GM19023 (cell line): ENCODE data around the gene TBC1D9B.
A peak's percentile ranks its signal among the peaks of the same experiment; 100 is the strongest.

Experiments used
- ATAC-seq: cut with Tn5 transposase; IDR thresholded peaks from one replicate; pipeline ENCODE4 v1.9.1; 2021; ENCODE audit warnings: mild to moderate bottlenecking, moderate library complexity; ENCODE audit not compliant: unreplicated experiment

The TBC1D9B gene

DNA sequence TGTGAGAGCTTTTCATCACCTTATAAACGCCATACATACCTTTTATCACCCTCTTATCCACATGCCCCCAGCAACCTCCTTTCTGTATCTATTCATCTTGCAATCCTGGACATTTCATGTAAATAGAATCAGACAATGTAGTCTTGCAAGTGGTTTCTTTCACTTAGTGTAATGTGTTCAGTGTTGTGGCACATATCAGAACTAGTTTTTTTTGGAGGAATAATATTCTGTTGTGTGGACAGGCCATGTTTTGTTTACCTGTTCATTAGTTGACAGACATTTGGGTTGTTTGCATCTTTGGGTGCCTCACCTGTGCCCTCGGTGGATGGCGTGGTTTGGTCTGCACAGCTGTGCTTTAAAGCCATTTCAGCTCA lies 85.7 kb downstream of the TBC1D9B start:
- ATAC-seq, result no peak

DNA sequence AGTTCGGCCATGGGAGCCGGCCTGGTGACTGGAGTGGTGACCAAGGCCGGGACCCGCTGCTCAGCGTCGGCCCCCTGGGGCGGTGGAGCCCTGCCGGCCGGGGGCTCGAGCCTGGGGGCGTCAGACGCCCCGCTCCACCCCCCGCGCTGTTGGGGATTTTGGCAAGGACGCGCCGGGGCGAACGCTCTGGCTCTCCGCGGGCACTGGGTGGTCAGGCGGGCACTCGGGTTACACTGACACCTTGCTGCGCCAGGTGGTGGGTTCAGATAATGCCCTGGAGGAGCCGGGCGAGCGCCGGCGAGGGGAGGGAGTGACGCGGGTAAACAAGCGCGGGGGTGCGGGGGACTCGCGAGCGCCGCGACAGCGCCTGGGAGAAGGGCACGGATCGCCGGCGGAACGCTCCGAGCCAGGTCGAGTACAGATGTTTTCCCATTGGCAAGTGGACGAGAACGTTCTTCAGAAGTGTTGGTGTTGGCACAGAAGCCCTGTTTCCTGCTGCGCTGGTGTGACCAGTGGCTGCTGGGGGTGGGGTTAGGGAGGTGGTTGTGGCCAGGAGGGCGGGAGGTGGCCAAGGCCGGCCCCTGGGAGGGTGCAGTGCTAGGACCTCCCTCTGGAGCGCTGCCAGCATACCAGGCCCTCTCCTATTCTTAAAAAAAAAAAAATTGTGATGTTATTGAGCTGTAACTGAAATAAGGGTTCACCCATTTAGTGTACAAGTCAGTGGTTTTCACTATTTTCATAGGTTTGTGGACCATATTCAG lies 86.2 kb downstream of the TBC1D9B start:
- ATAC-seq, result peak; percentile 42

DNA sequence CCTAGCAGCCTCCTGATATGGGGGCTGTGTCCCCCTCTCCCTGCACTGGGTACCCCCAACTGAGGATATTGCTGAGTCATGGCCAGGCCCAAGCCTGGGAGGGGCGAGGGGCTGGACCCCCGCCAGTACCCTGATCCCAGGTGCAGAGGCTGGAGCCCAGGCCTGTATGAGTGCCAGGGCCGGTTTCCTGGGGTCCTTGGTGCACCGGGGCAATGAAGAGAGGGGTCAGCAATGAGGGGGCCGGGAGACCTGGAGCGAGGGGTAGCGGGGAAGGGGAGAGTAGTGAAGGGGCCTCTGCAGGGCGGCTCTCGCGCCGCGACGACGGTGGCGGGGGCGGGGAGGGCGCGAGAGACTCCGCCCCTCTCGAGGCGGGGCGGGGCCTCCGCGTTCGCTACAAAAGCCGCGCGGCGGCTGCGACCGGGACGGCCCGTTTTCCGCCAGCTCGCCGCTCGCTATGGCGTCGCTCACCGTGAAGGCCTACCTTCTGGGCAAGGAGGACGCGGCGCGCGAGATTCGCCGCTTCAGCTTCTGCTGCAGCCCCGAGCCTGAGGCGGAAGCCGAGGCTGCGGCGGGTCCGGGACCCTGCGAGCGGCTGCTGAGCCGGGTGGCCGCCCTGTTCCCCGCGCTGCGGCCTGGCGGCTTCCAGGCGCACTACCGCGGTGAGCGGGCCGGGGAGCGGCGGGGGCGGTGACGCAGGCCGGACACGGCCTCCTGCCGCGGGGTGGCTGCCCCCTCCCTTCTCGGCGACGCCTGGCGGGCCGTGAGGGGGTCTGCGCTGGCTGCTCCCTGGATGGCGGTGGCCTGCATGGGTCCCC lies 87.0 kb downstream of the TBC1D9B start, which contains the start of gene SQSTM1:
Gene SQSTM1, plus strand, starts transcription at position 423 of the 815 bp plus-strand sequence. Its CDS starts 32 bp downstream, at position 455.
- peak; percentile 41 for ATAC-seq

DNA sequence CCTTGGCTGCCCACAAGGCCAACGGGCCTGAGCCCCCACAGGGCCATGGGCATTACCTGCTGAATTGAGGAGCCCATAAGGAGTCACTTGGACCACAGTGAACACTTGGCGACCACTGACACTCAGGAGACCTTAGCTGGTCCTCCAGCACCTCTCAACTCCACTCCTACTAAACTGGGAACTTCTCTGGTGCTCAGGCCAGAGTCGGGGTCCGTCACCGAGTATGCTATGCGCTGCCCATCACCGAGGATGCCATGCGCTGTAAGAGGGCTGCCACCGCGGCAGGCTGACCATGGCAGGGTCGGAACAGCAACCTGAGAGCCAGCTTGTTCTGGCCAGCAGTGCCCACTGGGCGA lies 87.6 kb downstream of the TBC1D9B start:
- no peak for ATAC-seq

DNA sequence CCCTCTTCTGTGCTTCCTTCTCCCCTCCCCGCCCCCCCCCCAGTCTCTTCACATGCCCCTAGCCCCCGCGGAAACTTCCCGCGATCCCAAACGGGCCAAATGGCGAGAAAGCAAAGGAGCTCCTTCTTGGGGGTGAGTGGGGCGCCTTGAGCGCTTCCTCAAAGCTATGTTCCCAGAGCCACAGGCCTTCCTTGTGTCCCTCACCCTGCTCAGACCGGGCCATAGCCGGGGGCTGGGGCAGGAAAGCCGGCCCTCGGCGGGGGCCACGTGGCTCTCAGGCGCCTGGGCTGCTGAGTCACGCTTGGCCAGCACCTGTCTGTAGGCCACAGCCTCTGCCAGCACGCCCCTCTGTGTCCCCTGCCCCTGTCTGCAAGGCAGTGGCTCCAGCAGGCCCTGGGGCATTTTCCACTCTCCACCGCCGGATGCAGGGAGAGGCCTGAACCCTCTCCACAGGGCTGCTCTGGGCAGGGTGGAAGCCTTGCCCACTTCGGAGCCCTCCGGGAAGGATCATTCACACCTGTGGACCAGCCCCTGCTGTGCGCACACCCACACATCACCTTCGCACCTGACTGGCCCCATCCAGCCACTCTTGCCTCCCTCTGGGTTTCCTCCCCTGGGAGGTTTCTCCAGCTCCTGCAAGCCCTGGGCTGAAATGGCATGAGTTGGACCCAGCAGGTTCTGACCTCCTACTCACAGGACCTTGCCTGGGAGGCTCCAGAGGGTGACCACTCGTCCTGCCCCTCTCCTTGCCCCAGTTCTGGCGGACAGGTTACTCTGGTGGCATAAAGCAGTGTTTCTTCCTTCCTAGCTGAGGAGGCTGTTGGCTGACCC lies 88.2 kb downstream of the TBC1D9B start:
- ATAC-seq, result no peak

DNA sequence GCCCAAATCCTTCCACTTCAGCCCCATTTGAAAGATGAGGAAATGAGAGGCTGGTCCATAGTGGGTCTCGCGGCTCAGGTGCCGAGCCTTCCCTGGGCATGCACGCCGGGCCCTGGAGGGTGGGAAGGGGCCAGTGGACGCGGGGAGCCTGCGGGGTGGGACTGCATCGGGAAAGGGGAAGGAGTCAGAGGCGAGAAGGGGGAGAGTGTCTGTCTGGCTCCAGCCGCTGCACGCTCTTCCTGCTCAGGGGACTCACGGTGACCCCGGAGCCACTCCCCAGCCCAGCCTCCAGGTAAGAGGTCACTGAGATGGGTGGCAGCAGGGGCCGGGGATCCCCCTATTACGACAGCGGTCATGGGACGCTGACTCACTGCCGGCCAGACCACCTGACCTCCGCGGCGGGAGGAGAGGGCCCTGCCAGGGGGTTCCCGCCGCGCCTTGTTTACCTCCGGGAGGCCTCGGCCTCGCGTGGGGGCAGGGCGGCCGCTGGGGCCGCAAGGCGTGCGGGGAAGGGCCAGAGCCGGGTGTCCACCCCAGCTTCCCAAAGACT lies 88.9 kb downstream of the TBC1D9B start:
- ATAC-seq, result peak; percentile 60

DNA sequence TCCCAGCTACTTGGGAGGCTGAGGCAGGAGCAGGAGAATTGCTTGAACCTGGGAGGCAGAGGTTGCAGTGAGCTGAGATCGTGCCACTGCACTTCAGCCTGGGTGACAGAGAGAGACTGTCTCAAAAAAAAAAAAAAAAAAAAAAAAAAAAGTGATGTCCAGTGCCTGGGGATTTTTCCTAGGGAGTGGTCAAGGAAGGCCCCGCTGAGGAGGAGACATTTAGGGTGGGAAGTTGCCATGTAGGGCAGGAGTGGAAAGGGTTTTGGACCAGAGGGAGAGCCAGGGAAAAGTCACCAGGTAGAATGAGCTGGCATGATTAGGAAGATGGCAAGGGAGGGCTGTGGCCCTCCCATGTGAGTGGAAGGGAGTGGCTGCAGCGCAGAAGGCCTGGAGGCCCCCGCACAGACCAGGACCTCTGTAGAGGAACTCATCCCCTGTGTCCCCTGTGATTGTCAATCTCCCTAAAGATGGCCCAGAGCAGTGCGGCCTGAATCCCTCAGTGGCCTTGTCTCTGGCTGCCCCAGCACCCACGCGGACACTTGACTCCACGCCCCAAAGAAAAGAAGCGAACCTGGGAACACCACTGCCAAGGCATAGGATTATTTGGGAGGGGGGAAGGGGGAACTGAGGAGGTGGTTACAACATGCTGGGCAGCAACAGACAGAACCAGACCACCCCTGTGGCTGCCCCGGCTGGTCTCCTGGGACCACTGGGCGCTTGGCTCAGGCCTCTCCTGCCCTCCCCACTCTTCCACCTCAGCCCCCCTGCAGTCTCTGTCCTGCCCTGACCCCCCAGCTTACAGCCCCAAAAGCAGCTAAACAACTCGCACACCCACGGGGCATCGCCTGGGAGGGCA lies 89.6 kb downstream of the TBC1D9B start:
- ATAC-seq, result no peak

DNA sequence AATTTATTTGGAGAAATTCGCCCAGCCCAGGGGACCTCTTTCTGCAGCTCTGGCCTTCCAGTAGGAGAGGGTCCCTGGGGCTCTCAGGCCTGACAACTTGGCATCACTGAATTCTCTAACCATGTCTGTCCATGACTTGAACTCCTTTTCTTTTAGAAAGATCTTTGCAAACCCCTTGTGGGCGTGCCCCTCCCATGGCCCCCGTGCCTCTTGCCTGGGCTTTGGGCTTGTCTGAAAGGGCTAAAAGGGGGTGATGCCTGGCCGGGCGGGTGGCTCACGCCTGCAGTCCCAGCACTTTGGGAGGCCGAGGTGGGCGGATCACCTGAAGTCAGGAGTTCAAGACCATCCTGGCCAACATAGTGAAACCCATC lies 90.2 kb downstream of the TBC1D9B start:
- no peak for ATAC-seq

DNA sequence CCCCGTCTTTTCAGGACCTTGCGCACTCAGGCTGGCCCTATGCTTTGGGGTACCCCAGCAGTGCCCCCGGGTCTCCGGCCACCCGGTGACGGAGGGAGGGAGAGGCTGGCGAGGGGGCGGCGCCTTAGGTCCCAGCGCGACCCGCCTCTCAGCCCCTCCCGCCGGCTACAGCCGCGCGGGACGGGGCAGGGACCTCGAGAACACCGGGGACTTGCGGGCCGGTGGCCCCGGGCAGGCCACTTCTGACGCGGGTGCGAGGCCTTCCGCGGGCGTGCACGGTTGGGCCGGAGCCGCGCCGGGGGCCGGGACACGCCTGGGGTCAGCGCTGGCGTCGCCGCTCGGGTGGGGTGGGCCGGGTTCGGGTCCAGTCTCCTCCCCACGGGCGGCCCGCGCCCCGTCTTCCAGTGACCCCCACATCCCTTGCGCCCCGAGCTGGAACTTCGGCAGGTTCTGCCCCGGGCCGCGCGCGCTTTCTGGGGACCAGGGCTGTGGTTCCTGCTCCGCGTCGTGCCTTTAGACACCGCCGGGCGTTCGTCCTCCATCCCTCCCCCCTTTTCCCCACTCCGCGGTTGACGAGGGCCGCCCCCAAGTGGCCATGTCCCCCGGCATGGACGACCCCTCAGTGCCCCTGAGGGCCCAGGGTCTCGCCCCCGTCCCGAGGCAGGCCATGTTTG lies 90.8 kb downstream of the TBC1D9B start:
- no peak for ATAC-seq

DNA sequence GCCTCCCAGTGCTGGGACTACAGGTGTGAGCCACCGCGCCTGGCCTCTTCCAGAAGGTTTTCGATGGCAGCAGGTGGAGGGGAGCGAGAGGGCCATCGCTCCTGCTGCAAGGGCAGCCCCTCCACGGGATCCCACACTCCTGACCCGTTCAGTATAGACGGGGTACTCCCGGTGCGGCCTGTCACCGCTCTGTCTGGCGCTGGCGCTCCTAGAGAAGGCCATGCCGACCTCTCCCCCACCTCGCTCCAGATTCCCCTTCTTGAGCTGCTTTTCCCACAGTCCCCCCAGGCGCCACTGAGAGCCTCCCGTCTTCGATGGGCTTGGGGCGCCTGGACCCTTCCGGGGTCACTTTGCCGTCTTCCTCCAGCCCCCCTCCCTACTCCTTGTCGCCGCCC lies 91.3 kb downstream of the TBC1D9B start:
- ATAC-seq, result no peak

DNA sequence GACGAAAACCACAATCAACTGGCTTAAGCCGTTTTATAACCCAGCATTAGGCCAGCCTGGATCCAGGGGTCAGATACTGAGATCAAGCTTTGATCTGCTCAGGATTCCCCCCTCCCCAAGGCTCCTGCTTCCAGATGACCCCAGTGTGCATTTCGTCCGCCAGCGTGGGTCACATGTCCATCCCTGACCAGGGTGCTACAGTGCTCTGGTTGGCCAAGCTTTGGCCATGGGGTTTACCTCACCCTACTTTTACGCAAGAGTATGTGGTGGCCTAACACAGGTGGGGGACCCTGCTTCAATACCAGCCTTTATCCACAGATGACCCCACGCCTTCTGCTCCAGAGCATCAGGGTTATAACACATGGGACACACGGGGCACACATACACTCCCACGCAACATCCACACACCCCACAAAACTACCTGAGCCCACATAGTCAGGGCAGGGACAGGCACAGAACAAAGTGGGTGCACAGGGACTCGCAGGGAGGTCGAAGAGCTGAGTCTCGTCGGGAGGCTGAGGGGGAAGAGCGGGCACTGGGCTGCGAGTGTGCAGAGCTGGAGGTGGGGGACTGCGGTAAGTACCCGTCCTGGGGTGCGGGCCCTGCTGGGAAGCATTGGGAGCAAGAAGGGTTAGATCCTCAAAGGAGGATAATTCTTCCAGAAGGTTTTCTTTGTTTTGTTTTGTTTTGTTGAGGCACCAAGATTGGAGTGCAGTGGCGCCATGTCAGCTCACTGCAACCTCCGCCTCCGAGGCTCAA lies 92.0 kb downstream of the TBC1D9B start:
- ATAC-seq, result no peak

DNA sequence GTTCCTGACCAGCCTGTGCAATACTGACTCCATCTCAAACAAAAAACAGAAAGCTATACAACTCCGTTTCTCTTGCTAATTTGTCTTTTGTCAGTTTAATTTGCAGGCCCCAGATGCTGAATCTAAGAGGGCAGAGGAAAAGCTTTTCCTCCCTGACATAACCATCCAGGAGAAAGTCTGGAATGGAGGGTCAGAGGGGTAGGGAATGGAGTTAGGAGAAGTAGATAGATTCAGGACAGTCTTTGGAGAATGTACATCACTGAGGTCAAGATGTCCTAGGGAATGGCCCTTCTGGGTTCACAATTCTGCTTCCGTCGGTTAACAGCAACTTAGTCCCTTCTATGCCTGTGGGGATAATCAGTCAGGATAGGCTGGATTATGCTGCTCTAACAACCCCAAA lies 93.6 kb downstream of the TBC1D9B start:
- no peak for ATAC-seq

DNA sequence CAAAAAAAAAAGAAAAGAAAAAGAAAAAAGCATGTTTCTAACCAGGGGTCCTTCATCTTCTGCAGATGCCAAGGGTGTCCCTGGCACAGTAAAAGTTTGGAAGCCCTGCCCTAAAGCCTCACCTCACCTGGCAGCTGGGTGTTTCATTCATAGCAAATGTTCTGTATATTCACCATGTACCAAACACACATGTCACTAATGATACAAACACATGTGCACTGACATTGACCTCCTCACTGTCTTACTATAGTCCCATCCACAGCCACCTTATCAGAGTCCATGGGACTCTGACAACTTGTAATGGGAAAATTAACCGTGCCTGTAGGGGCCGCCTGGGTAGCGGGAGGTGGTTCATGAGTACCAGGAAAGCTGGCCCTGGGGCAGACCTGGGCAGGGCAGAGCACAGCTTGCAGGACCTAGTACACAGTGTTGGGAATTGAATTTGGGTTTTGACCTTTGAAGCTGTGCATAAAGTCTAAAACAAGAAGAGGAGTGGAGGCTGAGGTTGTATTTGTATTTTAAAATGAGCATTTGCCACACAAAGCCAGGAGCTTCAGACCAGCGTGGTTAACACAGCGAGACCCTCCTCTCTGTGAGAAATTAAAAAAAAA lies 94.6 kb downstream of the TBC1D9B start:
- no peak for ATAC-seq

DNA sequence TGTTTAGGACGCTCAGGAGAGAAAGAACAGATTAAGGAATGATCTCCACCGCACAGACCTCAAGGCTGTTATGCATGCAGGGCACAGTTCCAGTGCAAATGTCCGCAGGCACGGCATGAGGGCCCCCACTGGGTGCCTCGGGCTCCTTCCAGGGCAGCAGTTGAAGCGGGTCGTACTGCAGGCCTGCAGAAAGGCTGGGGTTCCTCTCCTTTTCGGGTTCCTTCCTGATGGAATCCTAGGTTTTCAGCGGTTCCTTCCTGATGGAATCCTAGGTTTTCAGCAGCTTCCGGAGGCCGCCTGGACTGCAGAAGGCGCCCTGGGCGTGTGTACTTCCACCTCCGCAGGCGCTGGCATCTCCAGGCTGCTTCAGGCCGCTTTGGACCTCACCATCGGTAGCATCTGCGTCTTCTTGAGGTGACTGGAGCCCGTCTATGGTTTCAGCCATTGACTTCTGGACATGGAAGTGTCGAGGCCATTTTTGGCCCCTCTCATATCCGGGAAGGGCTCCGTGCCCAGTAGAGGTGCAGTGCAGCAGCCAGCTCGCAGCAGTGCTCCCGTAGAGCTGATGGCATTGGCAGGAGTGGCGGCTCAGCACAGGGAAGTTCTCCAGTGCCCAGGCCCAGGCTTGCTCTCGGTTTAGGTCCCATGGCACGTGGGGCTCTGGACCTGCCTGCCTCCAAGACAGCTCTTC lies 95.4 kb downstream of the TBC1D9B start:
- ATAC-seq, result no peak
